ENCODE results near the gene MYO7A.

MYO7A gene

GRCh38 chr11:77120571-77120970, 7.5 kb upstream of the MYO7A start:
- Histone ChIP-seq H3K4me1 (ENCODE audit: insufficient read depth, low read length, poor library complexity, severe bottlenecking) (peaks cover 20% of the 10 kb centered on the region), H3K9me2 (replicated peaks; ENCODE audit: low read depth, low read length) (no peaks in the 10 kb centered on the region), H3K9me3 (ENCODE audit: insufficient read depth, low read depth, low read length) (no peaks in the 10 kb centered on the region), H4K20me1 (ENCODE audit: insufficient read depth, low read length, poor library complexity, severe bottlenecking) (no peaks in the 10 kb centered on the region), H3K27me3 (ENCODE audit: insufficient read depth, low read length, poor library complexity, severe bottlenecking) (no peaks in the 10 kb centered on the region), H3K9ac (ENCODE audit: low read depth, low read length, poor library complexity, severe bottlenecking) (no peak overlapping the region), H2AFZ (ENCODE audit: low read length) (no peak overlapping the region), H3F3A (ENCODE audit: low read depth) (no peaks in the 10 kb centered on the region), H3K36me3 (ENCODE audit: insufficient read depth, low read length) (peaks cover 7% of the 10 kb centered on the region; the same call in 1 of the 2 replicates), H3K79me2 (ENCODE audit: insufficient read depth, low read length) (no peaks in the 10 kb centered on the region), H3K4me3 (ENCODE audit: low read length, poor library complexity, severe bottlenecking) (peak overlapping the region; percentile 27), H3K4me2 (ENCODE audit: low read depth, low read length, poor library complexity, severe bottlenecking) (peak overlapping the region; percentile 55)
- TF ChIP-seq EZH2phosphoT487 (IDR thresholded peaks at IDR 0.05; ENCODE audit: borderline replicate concordance): no peak
- TF ChIP-seq CTCF (conservative IDR thresholded peaks at IDR 0.05; ENCODE audit: low read length): no peak

- no peaks in the 10 kb centered on the region for H3K9me2 ChIP-seq (replicated peaks; ENCODE audit: low read depth, low read length)
- no peaks in the 10 kb centered on the region for H3F3A ChIP-seq (ENCODE audit: low read depth)
- peak overlapping the region; percentile 27 for H3K4me3 ChIP-seq (ENCODE audit: low read length, poor library complexity, severe bottlenecking)
- H3K9me3 ChIP-seq (ENCODE audit: insufficient read depth, low read depth, low read length): no peaks in the 10 kb centered on the region
- no peaks in the 10 kb centered on the region for H3K79me2 ChIP-seq (ENCODE audit: insufficient read depth, low read length)
- no peaks in the 10 kb centered on the region for H3K27me3 ChIP-seq (ENCODE audit: insufficient read depth, low read length, poor library complexity, severe bottlenecking)
- no peak for TF ChIP-seq EZH2phosphoT487 (IDR thresholded peaks at IDR 0.05; ENCODE audit: borderline replicate concordance)
- TF ChIP-seq CTCF (conservative IDR thresholded peaks at IDR 0.05; ENCODE audit: low read length): no peak; the same call in 1 of the 2 replicates
- H3K9ac ChIP-seq (ENCODE audit: low read depth, low read length, poor library complexity, severe bottlenecking): no peak overlapping the region
- peak overlapping the region; percentile 55 for H3K4me2 ChIP-seq (ENCODE audit: low read depth, low read length, poor library complexity, severe bottlenecking)
- no peaks in the 10 kb centered on the region for H4K20me1 ChIP-seq (ENCODE audit: insufficient read depth, low read length, poor library complexity, severe bottlenecking)
- peaks cover 20% of the 10 kb centered on the region for H3K4me1 ChIP-seq (ENCODE audit: insufficient read depth, low read length, poor library complexity, severe bottlenecking)
- peaks cover 7% of the 10 kb centered on the region; the same call in 1 of the 2 replicates for H3K36me3 ChIP-seq (ENCODE audit: insufficient read depth, low read length)
- no peak overlapping the region for H2AFZ ChIP-seq (ENCODE audit: low read length)
Measured at GRCh38 chr11:77121096-77121640, 6.9 kb upstream of the MYO7A start.

- H3K79me2 ChIP-seq (ENCODE audit: insufficient read depth, low read length): no peaks in the 10 kb centered on the region
- no peak overlapping the region for H2AFZ ChIP-seq (ENCODE audit: low read length)
- TF ChIP-seq EZH2phosphoT487 (IDR thresholded peaks at IDR 0.05; ENCODE audit: borderline replicate concordance) (no peak), CTCF (conservative IDR thresholded peaks at IDR 0.05; ENCODE audit: low read length) (no peak)
- H3K4me2 ChIP-seq (ENCODE audit: low read depth, low read length, poor library complexity, severe bottlenecking): peak overlapping the region; percentile 55
- no peaks in the 10 kb centered on the region for H3K27me3 ChIP-seq (ENCODE audit: insufficient read depth, low read length, poor library complexity, severe bottlenecking)
- no peaks in the 10 kb centered on the region for H3K9me2 ChIP-seq (replicated peaks; ENCODE audit: low read depth, low read length)
- no peaks in the 10 kb centered on the region for H3K9me3 ChIP-seq (ENCODE audit: insufficient read depth, low read depth, low read length)
- peaks cover 20% of the 10 kb centered on the region for H3K4me1 ChIP-seq (ENCODE audit: insufficient read depth, low read length, poor library complexity, severe bottlenecking)
- no peak overlapping the region for H3K4me3 ChIP-seq (ENCODE audit: low read length, poor library complexity, severe bottlenecking)
- no peaks in the 10 kb centered on the region for H4K20me1 ChIP-seq (ENCODE audit: insufficient read depth, low read length, poor library complexity, severe bottlenecking)
- H3K9ac ChIP-seq (ENCODE audit: low read depth, low read length, poor library complexity, severe bottlenecking): no peak overlapping the region
- peaks cover 7% of the 10 kb centered on the region; the same call in 1 of the 2 replicates for H3K36me3 ChIP-seq (ENCODE audit: insufficient read depth, low read length)
- H3F3A ChIP-seq (ENCODE audit: low read depth): no peaks in the 10 kb centered on the region
Measured at GRCh38 chr11:77121876-77122575, 6.0 kb upstream of the MYO7A start.

Measured in Loucy (cell line).